PC-3 (cell line): ENCODE data around the gene CYB5R3. TPM values are rescaled to one million over a fixed set of nuclear protein-coding genes. Genes with fewer than 3 reads are reported as not detected.
"Not testable (repeated sequence)": the region's sequence is repeated elsewhere in the genome, so short reads cannot be mapped to it uniquely, and the experiment has no call there.

Experiments
- ATAC-seq: fragments of 200-7000 bp; cut with Tn5 transposase; 2 replicates; pipeline ENCODE4 v1.9.1; 2020; ENCODE audit warnings: mild to moderate bottlenecking, moderate library complexity
- BruUV-seq: library from RNA; stranded (reverse); fragments of 400-500 nt; replicated peaks from 2 replicates; lab custom pipeline; 2021; lab: Mats Ljungman, UMichigan
- CTCF ChIA-PET: fragments of 300-600 bp; sonication (Branson Sonifier 250); formaldehyde crosslinking; loops from one replicate; lab custom pipeline; 2022; ENCODE audit warnings: antibody characterized with exemption; lab: Charles Lee
- POLR2A ChIA-PET: fragments of 300-600 bp; sonication (Branson Sonifier 250); formaldehyde crosslinking; loops from one replicate; lab custom pipeline; 2022; ENCODE audit warnings: antibody characterized with exemption; ENCODE audit not compliant: unreplicated experiment; lab: Charles Lee
- DNase-seq: peaks from one replicate; pipeline ENCODE4 v3.0.0-alpha.2; 2015
- H2AFZ ChIP-seq: fragments of 300-600 bp; sonication (generic); 2 replicates; pipeline ENCODE4 v1.6.0; 2016; ENCODE audit warnings: antibody characterized with exemption, low read length
- H3F3A ChIP-seq: fragments of 300-600 bp; sonication (generic); one replicate; pipeline ENCODE4 v1.6.0; 2017; ENCODE audit warnings: antibody characterized with exemption, low read length, control low read depth, mild to moderate bottlenecking; ENCODE audit not compliant: unreplicated experiment
- H3K27ac ChIP-seq: fragments of 300-600 bp; sonication (generic); 2 replicates; pipeline ENCODE4 v1.5.1; 2016; ENCODE audit warnings: mild to moderate bottlenecking, low read length
- H3K27me3 ChIP-seq: fragments of 300-600 bp; sonication (generic); 2 replicates; pipeline ENCODE4 v1.6.1; 2016; ENCODE audit warnings: low read length, mixed read lengths
- H3K36me3 ChIP-seq: fragments of 300-600 bp; sonication (generic); 2 replicates; pipeline ENCODE4 v1.6.1; 2016; ENCODE audit warnings: low read depth, mixed run types, low read length, mixed read lengths
- H3K4me1 ChIP-seq: fragments of 300-600 bp; sonication (generic); 2 replicates; pipeline ENCODE4 v1.5.1; 2016; ENCODE audit warnings: low read length; ENCODE audit not compliant: insufficient read depth
- H3K4me2 ChIP-seq: fragments of 300-600 bp; sonication (generic); 2 replicates; pipeline ENCODE4 v1.6.0; 2016; ENCODE audit warnings: low read length
- H3K4me3 ChIP-seq: fragments of 300-600 bp; sonication (generic); 2 replicates; pipeline ENCODE4 v1.5.1; 2016; ENCODE audit warnings: mild to moderate bottlenecking, low read length, mixed read lengths
- H3K79me2 ChIP-seq: fragments of 300-600 bp; sonication (generic); 2 replicates; pipeline ENCODE4 v1.6.1; 2017; ENCODE audit warnings: low read length, mixed read lengths
- H3K9ac ChIP-seq: fragments of 300-600 bp; sonication (generic); 2 replicates; pipeline ENCODE4 v1.6.0; 2016; ENCODE audit warnings: mild to moderate bottlenecking, low read length
- H3K9me2 ChIP-seq: fragments of 300-600 bp; sonication (generic); replicated peaks from 2 replicates; pipeline ENCODE4 v1.6.1; 2016; ENCODE audit warnings: mixed run types, low read length, mixed read lengths
- H3K9me3 ChIP-seq: fragments of 300-600 bp; sonication (generic); 2 replicates; pipeline ENCODE4 v1.6.1; 2016; ENCODE audit warnings: low read length, mixed read lengths
- H4K20me1 ChIP-seq: fragments of 300-600 bp; sonication (generic); 2 replicates; pipeline ENCODE4 v1.6.1; 2016; ENCODE audit warnings: low read length, mixed read lengths
- CTCF ChIP-seq: fragments of 300-600 bp; sonication (generic); conservative IDR thresholded peaks from 2 replicates; pipeline ENCODE4 v1.5.1; 2017; ENCODE audit warnings: antibody characterized with exemption, low read depth, mild to moderate bottlenecking, low read length
- EZH2 ChIP-seq: fragments of 300-600 bp; sonication (generic); IDR thresholded peaks from one replicate; pipeline ENCODE4 v1.6.1; 2017; ENCODE audit warnings: antibody characterized with exemption, mild to moderate bottlenecking, low read length; ENCODE audit not compliant: unreplicated experiment
- EZH2phosphoT487 ChIP-seq: fragments of 300-600 bp; sonication (generic); IDR thresholded peaks from 2 replicates; pipeline ENCODE4 v1.6.1; 2018; ENCODE audit warnings: mild to moderate bottlenecking, antibody characterized with exemption, low read length, borderline replicate concordance
- intact Hi-C: fragments of 100-400 bp; cut with micrococcal nuclease; formaldehyde crosslinking; loops from 2 replicates; pipeline ENCODE4 v1.9.0; 2023
- total RNA-seq: library from RNA; depleted of rRNA; stranded (reverse); fragments of >200 nt; gene quantifications from 2 replicates; pipeline ENCODE4 v1.2.3, GENCODE V29; 2014

CYB5R3 gene
- total RNA-seq, 1 experiment from 2014 or later, result 73.3 TPM

GRCh38 chr22:42670046-42670445 is 20.9 kb upstream of the CYB5R3 start:
- no TSS peak for BruUV-seq
- ATAC-seq, result no peak

GRCh38 chr22:42666393-42666792 is 17.2 kb upstream of the CYB5R3 start:
- H3K4me1 ChIP-seq, H2AFZ ChIP-seq, intact Hi-C loops, H3K9me2 ChIP-seq, ATAC-seq, H3K9ac ChIP-seq, POLR2A ChIA-PET, H3K36me3 ChIP-seq, DNase-seq, H3F3A ChIP-seq, H4K20me1 ChIP-seq, BruUV-seq, H3K27ac ChIP-seq, H3K27me3 ChIP-seq, H3K79me2 ChIP-seq, H3K4me2 ChIP-seq, CTCF ChIA-PET, H3K9me3 ChIP-seq, H3K4me3 ChIP-seq: not testable (repeated sequence)

More at GRCh38 chr22:42670046-42670445, 20.9 kb upstream of the CYB5R3 start:
- ChIA-PET CTCF (no interaction called here), POLR2A (no interaction called here)
- Histone ChIP-seq H3K9me2 (no peaks in the 10 kb centered on the region), H3K27me3 (no peaks in the 10 kb centered on the region), H3K27ac (no peak overlapping the region), H3K79me2 (no peaks in the 10 kb centered on the region), H3K9ac (no peak overlapping the region), H3F3A (no peaks in the 10 kb centered on the region), H3K9me3 (no peaks in the 10 kb centered on the region), H3K36me3 (no peaks in the 10 kb centered on the region), H3K4me1 (0 out of 2 replicates have a peak, but pooled peaks cover 5% of the 10 kb centered on the region), H3K4me2 (no peak overlapping the region), H3K4me3 (no peak overlapping the region), H4K20me1 (no peaks in the 10 kb centered on the region), H2AFZ (no peak overlapping the region)
- intact Hi-C loops, result no loop called here
- TF ChIP-seq EZH2phosphoT487, result no peak
- no peak for TF ChIP-seq EZH2
- no peak for TF ChIP-seq CTCF
- DNase-seq, result no peak

DNA sequence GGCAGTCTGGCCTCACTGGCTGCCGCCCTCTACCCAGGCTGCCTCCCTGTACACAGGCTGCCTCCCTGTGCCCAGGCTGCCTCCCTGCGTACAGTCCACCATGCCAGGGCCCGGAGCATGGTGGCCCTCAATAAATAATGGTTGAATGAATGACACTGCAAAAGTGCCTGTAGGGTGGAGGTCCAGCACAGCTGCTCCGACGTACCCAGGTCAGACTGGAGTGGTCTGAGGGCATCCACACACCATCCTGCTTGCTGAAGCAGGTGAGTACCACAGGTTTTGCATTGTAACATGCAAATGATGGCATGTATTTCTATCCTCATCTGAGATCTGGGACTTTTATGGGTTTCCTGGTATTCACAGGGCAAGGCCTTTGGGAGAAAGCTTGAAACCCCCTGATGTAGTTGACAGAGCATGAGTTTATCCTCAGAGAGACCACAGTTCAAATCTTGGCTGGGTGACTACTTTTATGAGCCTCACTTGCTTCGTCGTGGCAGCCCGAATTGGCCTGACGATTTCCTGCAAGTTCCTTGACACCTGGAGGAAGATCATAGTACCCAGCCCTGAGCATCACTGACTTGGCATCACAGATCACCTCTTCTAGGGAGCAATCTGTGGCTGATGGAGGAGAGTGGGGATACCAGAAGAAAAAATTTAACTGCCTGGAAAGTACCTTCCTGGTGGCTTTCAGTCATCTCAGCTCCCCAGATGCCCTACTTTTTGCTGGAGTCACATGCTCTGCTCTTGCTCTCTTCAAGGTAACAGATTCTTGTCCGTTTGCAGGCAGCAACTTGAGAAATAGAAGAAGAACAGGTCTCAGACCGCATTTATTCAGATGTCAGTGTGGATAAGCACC is 16.0 kb upstream of the CYB5R3 start:
- no TSS peak for BruUV-seq

More for the DNA sequence above, 16.0 kb upstream of the CYB5R3 start:
- no peak overlapping the region for H3K4me3 ChIP-seq
- TF ChIP-seq EZH2phosphoT487 (no peak), EZH2 (no peak), CTCF (no peak)
- no peaks in the 10 kb centered on the region for H3K9me3 ChIP-seq
- no peaks in the 10 kb centered on the region for H3K4me1 ChIP-seq
- ChIA-PET POLR2A (no interaction called here), CTCF (no interaction called here)
- DNase-seq (no peak), ATAC-seq (no peak)
- H2AFZ ChIP-seq, result no peak overlapping the region
- H4K20me1 ChIP-seq, result no peaks in the 10 kb centered on the region
- no peaks in the 10 kb centered on the region for H3K9me2 ChIP-seq
- no peaks in the 10 kb centered on the region for H3K79me2 ChIP-seq
- no peak overlapping the region for H3K4me2 ChIP-seq
- H3F3A ChIP-seq, result no peaks in the 10 kb centered on the region
- H3K36me3 ChIP-seq, result no peaks in the 10 kb centered on the region
- intact Hi-C loops, result no loop called here
- no peaks in the 10 kb centered on the region for H3K27me3 ChIP-seq
- H3K27ac ChIP-seq, result no peak overlapping the region
- no peak overlapping the region for H3K9ac ChIP-seq
